T follicular helper cell (primary cell): ENCODE measurements around the gene COL4A1.

ENCODE experiments used
- DNase-seq: peaks from one replicate; pipeline ENCODE4 v3.0.0-alpha.2; 2020; ENCODE audit warnings: low read depth

Gene COL4A1

GRCh38 chr13:110258876-110259631 is 47.9 kb downstream of the COL4A1 start:
- no peak for DNase-seq

- no peak for DNase-seq
Measured at GRCh38 chr13:110257408-110257807, 49.5 kb downstream of the COL4A1 start.

GRCh38 chr13:110256126-110256905 is 50.6 kb downstream of the COL4A1 start:
- DNase-seq = no peak

- no peak for DNase-seq
Measured at GRCh38 chr13:110254751-110255553, 52.0 kb downstream of the COL4A1 start.

- DNase-seq = no peak
Measured at GRCh38 chr13:110254151-110254679, 52.7 kb downstream of the COL4A1 start.

GRCh38 chr13:110251193-110251819 is 55.7 kb downstream of the COL4A1 start:
- no peak for DNase-seq

- DNase-seq = no peak
Measured at GRCh38 chr13:110250258-110250891, 56.6 kb downstream of the COL4A1 start.

- DNase-seq = no peak
Measured at GRCh38 chr13:110249326-110249725, 57.6 kb downstream of the COL4A1 start.

GRCh38 chr13:110248449-110249143 is 58.4 kb downstream of the COL4A1 start:
- no peak for DNase-seq

- DNase-seq = no peak
Measured at GRCh38 chr13:110246530-110246929, 60.4 kb downstream of the COL4A1 start.

- no peak for DNase-seq
Measured at GRCh38 chr13:110245416-110245899, 61.5 kb downstream of the COL4A1 start.

GRCh38 chr13:110244976-110245375 is 62.0 kb downstream of the COL4A1 start:
- DNase-seq = no peak

GRCh38 chr13:110244071-110244830 is 62.7 kb downstream of the COL4A1 start:
- DNase-seq = no peak

GRCh38 chr13:110242615-110243014 is 64.3 kb downstream of the COL4A1 start:
- no peak for DNase-seq

- DNase-seq = no peak
Measured at GRCh38 chr13:110240943-110241342, 66.0 kb downstream of the COL4A1 start.

- no peak for DNase-seq
Measured at GRCh38 chr13:110240352-110240751, 66.6 kb downstream of the COL4A1 start.

GRCh38 chr13:110239280-110240125 is 67.5 kb downstream of the COL4A1 start:
- DNase-seq = no peak

GRCh38 chr13:110238818-110239195 is 68.2 kb downstream of the COL4A1 start:
- no peak for DNase-seq
